ENCODE measurements around the gene ENAM. TPM values are rescaled to one million over a fixed set of nuclear protein-coding genes. Genes with fewer than 3 reads are reported as not detected.

The ENAM gene
- total and polyA plus RNA-seq, 10 of the 15 experiments (the other 5 are each of a cell fraction or from before 2014, with no cell fraction given), result 0.04 to 1.3 (median 0.21) TPM

GRCh38 chr4:70637239-70637913 is 8.8 kb downstream of the ENAM start:
- FAIRE-seq, result peak; percentile 27
- H4K20me1 ChIP-seq (ENCODE audit: control insufficient read depth, insufficient read depth), result no peaks in the 10 kb centered on the region
- ChIA-PET RAD21 (ENCODE audit: unreplicated experiment) (interaction anchor here (0.6 to 1.5 kb wide), 6 partner anchors 41 to 372 kb away, joined by 3 to 8 read pairs (median 4); partner anchors contain the start of gene DCK), POLR2A (interaction anchor here (0.7 kb wide), 1 partner anchor 1165 kb away, joined by 5 read pairs; no protein-coding TSS in a partner anchor), SMC1A (ENCODE audit: uncharacterized antibody, unreplicated experiment) (interaction anchor here (0.9 to 2.1 kb wide), 7 partner anchors 10 to 206 kb away, joined by 3 to 10 read pairs (median 3); no protein-coding TSS in a partner anchor), CTCF (interaction anchor here (0.6 to 1.1 kb wide), 4 partner anchors 42 to 688 kb away, joined by 3 to 4 read pairs (median 3); no protein-coding TSS in a partner anchor)
- no peaks in the 10 kb centered on the region for H3K36me3 ChIP-seq (ENCODE audit: control insufficient read depth in 2 of 2, insufficient read depth in 2 of 2, low read length in 1 of 2)
- BruUV-seq (replicated peaks), result no TSS peak
- H3K4me1 ChIP-seq (ENCODE audit: control insufficient read depth, insufficient read depth, low read length), result no peaks in the 10 kb centered on the region; the same call in 1 of the 2 replicates
- H3K9me3 ChIP-seq (replicated peaks; ENCODE audit: control insufficient read depth, insufficient read depth, low read length), result no peaks in the 10 kb centered on the region
- H3K27ac ChIP-seq (ENCODE audit: control insufficient read depth, insufficient read depth), result no peak overlapping the region
- 35% methylated on average over 8 of the region's 8 CpGs for WGBS (ENCODE audit: insufficient coverage, insufficient replicate concordance, low lambda C conversion rate, missing lambda C conversion rate)
- H2AFZ ChIP-seq (ENCODE audit: control insufficient read depth, low read depth, low read length), result peak overlapping the region; percentile 13
- H3K4me3 ChIP-seq, result no peak overlapping the region
- H3K4me2 ChIP-seq (ENCODE audit: control insufficient read depth, insufficient read depth), result no peak overlapping the region
- DNase-seq (ENCODE audit: low read depth, low spot score), result no peak
- ATAC-seq, result peak; percentile 52
- in situ Hi-C loops (cut with MboI), result no loop called here
- TF ChIP-seq MEF2B (IDR thresholded peaks at IDR 0.05; ENCODE audit: partially characterized antibody, poor library complexity, severe bottlenecking) (peak; percentile 50), CBX5 (IDR thresholded peaks at IDR 0.05; ENCODE audit: low read depth) (no peak), HDAC6 (IDR thresholded peaks at IDR 0.05; ENCODE audit: unreplicated experiment) (no peak), CEBPB (IDR thresholded peaks at IDR 0.05; ENCODE audit: borderline replicate concordance in 1 of 2, low read depth in 2 of 2, low read length in 2 of 2) (no peak), MTA2 (IDR thresholded peaks at IDR 0.05; ENCODE audit: low read depth) (no peak), ZBTB11 (CRISPR knock-in tag; IDR thresholded peaks at IDR 0.05) (no peak), USF1 (IDR thresholded peaks at IDR 0.05; ENCODE audit: borderline replicate concordance, extremely low read length, insufficient read depth, low read depth, low read length) (no peak), RCOR1 (conservative IDR thresholded peaks at IDR 0.05; ENCODE audit: low read depth, low read length) (no peak), SIX5 (IDR thresholded peaks at IDR 0.05; ENCODE audit: low read depth, low read length, severe bottlenecking) (no peak), RUNX3 (IDR thresholded peaks at IDR 0.05; ENCODE audit: low read length) (0 out of 2 replicates have a peak, but pooled peaks have one; percentile 29), MEF2A (IDR thresholded peaks at IDR 0.05; ENCODE audit: insufficient read depth, low read depth, low read length) (0 out of 2 replicates have a peak, but pooled peaks have one; percentile 31), ATF3 (IDR thresholded peaks at IDR 0.05; ENCODE audit: borderline replicate concordance, extremely low read depth, low read depth, low read length) (no peak), RBBP5 (conservative IDR thresholded peaks at IDR 0.05) (no peak), TBL1XR1 (IDR thresholded peaks at IDR 0.05; ENCODE audit: low read depth, low read length) (no peak), YY1 (IDR thresholded peaks at IDR 0.05; ENCODE audit: low read depth, low read length) (peak; percentile 74; the same call in 1 of the 2 replicates), PAX8 (IDR thresholded peaks at IDR 0.05) (no peak)
- intact Hi-C loops (cut with micrococcal nuclease; ENCODE audit: unreplicated experiment), result no loop called here
- no peaks in the 10 kb centered on the region for H3K27me3 ChIP-seq (replicated peaks in 1 of 2; ENCODE audit: control insufficient read depth in 2 of 2, insufficient read depth in 2 of 2, low read length in 1 of 2)
- H3K79me2 ChIP-seq (ENCODE audit: control insufficient read depth, insufficient read depth, low read length), result no peaks in the 10 kb centered on the region
- no peak overlapping the region for H3K9ac ChIP-seq (ENCODE audit: control insufficient read depth, insufficient read depth, low read length)

Data from GM12878 (cell line).